ENCODE results near the gene CC2D1A.

DNA sequence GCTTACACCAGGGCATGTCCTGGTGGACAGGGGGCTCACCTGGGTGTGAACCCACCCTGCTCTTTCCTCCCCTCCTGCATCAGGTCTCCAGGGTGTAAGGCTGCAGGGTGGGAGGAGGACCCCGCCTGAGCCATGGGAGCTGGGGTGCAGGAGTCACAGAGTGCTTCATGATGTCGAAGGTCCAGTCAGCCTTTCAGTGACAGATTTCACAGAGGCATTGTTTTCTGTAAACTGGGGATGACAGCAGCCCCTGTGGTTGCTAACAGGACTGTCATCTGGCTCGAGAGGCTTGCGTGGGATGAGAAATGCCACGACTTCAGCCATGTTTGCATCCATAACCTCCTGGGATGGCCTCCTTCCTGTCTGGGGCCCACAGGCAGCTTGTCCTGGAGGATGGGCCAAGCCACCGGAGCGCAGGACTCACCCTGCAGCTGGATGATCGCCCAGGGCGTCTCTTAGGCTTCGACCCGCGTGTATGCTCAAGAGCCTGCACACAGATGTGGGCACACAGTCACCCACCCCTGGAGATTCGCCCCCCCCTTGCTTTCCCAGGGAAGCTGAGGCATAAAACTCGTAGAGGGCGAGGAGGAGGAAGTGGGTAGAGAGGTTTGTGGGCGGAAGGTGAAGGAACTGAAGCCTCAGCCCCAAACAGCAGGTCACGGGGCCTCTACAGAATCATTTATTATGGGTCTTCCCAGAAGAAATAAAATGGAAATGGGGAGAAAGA lies 24.1 kb upstream of the CC2D1A start:
- TF ChIP-seq, protein P1, sequence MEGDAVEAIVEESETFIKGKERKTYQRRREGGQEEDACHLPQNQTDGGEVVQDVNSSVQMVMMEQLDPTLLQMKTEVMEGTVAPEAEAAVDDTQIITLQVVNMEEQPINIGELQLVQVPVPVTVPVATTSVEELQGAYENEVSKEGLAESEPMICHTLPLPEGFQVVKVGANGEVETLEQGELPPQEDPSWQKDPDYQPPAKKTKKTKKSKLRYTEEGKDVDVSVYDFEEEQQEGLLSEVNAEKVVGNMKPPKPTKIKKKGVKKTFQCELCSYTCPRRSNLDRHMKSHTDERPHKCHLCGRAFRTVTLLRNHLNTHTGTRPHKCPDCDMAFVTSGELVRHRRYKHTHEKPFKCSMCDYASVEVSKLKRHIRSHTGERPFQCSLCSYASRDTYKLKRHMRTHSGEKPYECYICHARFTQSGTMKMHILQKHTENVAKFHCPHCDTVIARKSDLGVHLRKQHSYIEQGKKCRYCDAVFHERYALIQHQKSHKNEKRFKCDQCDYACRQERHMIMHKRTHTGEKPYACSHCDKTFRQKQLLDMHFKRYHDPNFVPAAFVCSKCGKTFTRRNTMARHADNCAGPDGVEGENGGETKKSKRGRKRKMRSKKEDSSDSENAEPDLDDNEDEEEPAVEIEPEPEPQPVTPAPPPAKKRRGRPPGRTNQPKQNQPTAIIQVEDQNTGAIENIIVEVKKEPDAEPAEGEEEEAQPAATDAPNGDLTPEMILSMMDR (IDR thresholded peaks at IDR 0.05), result no peak
- no peak for TF ChIP-seq POLR2A (IDR thresholded peaks at IDR 0.05)

All from body of pancreas (tissue), 4 donors.